ENCODE data around the gene EEF1AKMT1.
A peak's percentile ranks its signal among the peaks of the same experiment; 100 is the strongest.
"Not testable (repeated sequence)": the region's sequence is repeated elsewhere in the genome, so short reads cannot be mapped to it uniquely, and the experiment has no call there.

EEF1AKMT1 gene

DNA sequence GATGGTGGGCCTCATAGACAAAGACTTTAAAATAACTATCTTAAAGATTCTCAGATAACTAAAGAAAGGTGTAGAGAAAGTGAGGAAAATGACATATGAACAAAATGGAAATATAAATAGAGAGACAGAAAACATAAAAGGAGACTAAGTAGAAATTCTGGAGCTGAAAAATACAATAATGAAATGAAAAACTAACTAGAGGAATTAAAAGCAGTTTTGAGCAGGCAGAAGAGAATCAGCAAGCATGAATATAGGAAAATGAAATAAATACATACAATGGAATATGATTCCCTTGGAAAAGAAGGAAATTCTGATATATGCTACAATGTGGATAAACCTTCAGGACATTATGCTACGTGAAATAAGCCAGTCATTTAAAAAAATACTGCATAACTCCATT, 3.9 kb downstream of the EEF1AKMT1 start:
- no peak for TF ChIP-seq Cebpa-rat (IDR thresholded peaks at IDR 0.05)

DNA sequence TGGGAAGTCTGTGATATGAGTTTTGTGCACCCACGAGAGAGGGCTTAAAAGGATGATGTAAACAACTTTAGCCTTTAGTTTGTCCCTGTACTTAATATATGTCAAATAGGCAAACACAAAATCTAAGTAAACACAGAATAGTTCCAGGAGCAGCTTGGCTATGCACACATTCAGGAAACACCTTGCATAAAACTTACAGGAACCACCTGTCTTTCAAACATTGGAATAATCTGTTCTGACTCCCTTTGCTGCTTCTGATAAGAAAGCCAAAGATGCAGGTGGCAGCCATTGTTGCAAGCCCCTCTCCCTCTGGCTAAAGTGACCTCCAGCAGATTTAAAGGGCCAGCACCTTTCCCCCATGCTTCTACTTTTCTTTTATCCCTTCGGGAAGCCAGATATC, 4.7 kb downstream of the EEF1AKMT1 start:
- peaks cover 43 to 62% (median 56%) of the 10 kb centered on the region in 11 experiments for H3K9me3 ChIP-seq (replicated peaks in 1 of 11)
- TF ChIP-seq Cebpa-rat (IDR thresholded peaks at IDR 0.05): no peak
- H4K20me1 ChIP-seq: no peaks in the 10 kb centered on the region
- no peak overlapping the region for H3K9ac ChIP-seq
- H3K27ac ChIP-seq: no peak overlapping the region
- H3K4me2 ChIP-seq: peak overlapping the region in 3 of 11 experiments; percentile 18 to 28 (median 21); a peak in 3 of 22 replicates
- peaks cover 29 to 57% (median 45%) of the 10 kb centered on the region in 11 experiments for H3K36me3 ChIP-seq
- no peak overlapping the region for H3K4me3 ChIP-seq
- H3K4me1 ChIP-seq: peaks cover 8 to 20% (median 10%) of the 10 kb centered on the region in 10 experiments; a peak in 19 of 20 replicates
- no peaks in the 10 kb centered on the region for H3K27me3 ChIP-seq

More for the DNA sequence above, 3.9 kb downstream of the EEF1AKMT1 start:
- H3K36me3 ChIP-seq: peaks cover 29 to 57% (median 45%) of the 10 kb centered on the region in 11 experiments
- no peaks in the 10 kb centered on the region for H4K20me1 ChIP-seq
- no peak overlapping the region for H3K4me3 ChIP-seq
- no peak overlapping the region for H3K27ac ChIP-seq
- H3K9ac ChIP-seq: no peak overlapping the region
- no peaks in the 10 kb centered on the region for H3K27me3 ChIP-seq
- peaks cover 43 to 62% (median 56%) of the 10 kb centered on the region in 11 experiments for H3K9me3 ChIP-seq (replicated peaks in 1 of 11)
- H3K4me2 ChIP-seq: no peak overlapping the region; a peak in 1 of 22 replicates
- H3K4me1 ChIP-seq: peaks cover 8 to 20% (median 10%) of the 10 kb centered on the region in 10 experiments; a peak in 19 of 20 replicates

DNA sequence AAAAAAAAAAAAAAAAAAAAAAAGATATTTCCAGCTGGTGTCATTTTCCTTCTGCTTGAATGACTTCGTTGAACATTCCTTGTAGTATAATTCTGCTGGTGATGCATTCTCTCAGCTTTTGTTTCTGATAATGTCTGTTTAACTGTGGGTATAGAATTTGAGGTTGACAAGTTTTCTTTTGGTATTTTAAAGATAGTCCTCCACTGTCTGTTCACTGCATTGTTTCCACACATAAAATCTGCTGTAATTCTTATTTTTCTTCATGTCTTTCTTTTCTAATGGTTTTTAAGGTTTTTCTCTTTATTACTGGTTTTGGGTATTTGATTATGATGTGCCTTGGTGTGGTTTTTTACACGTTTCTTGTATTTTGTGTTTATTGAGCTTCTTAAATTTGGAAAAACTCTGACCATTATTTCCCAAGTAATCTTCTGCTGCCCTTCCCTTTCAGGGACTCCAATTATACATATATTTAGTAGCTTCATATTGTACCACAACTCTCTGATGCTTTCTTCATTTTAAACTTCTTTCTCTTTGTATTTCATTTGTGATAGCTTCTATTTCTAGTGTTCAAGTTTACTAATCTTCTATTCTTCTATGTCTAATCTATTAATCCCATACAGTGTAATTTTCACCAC, 6.3 kb downstream of the EEF1AKMT1 start:
- Histone ChIP-seq H3K36me3 (peaks cover 29 to 56% (median 45%) of the 10 kb centered on the region in 11 experiments), H3K27ac (no peak overlapping the region), H4K20me1 (no peaks in the 10 kb centered on the region), H3K27me3 (no peaks in the 10 kb centered on the region), H3K9me3 (replicated peaks in 1 of 11) (peaks cover 43 to 61% (median 56%) of the 10 kb centered on the region in 11 experiments), H3K4me2 (no peak overlapping the region), H3K9ac (no peak overlapping the region), H3K4me3 (no peak overlapping the region), H3K4me1 (peaks cover 2 to 10% (median 4%) of the 10 kb centered on the region in 10 experiments; a peak in 19 of 20 replicates)
- no peak for TF ChIP-seq Cebpa-rat (IDR thresholded peaks at IDR 0.05)

DNA sequence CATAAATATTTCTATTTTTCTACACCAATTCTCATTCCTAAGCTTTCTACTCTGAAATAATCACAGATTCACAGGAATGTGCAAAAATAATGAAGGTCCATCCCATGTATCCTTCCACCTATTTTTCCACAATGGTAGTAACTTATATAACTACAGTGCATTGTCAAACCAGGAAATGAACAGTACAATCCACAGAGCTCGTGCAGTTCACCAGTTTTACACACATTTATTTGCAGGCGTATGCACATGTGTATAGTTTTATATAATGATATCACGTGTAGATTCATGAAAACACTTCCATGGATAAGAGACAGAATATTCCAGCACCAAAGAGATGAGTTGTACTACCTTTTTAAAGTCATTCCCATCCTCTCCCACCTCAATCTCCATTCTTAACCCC, 12.9 kb downstream of the EEF1AKMT1 start:
- Histone ChIP-seq H3K4me2 (no peak overlapping the region), H3K36me3 (peaks cover 15 to 32% (median 18%) of the 10 kb centered on the region in 11 experiments), H4K20me1 (no peaks in the 10 kb centered on the region), H3K27me3 (no peaks in the 10 kb centered on the region), H3K4me1 (no peaks in the 10 kb centered on the region), H3K4me3 (no peak overlapping the region), H3K9me3 (replicated peaks in 1 of 11) (peaks cover 32 to 45% (median 41%) of the 10 kb centered on the region in 11 experiments), H3K27ac (no peak overlapping the region), H3K9ac (no peak overlapping the region)
- no peak for TF ChIP-seq Cebpa-rat (IDR thresholded peaks at IDR 0.05)

DNA sequence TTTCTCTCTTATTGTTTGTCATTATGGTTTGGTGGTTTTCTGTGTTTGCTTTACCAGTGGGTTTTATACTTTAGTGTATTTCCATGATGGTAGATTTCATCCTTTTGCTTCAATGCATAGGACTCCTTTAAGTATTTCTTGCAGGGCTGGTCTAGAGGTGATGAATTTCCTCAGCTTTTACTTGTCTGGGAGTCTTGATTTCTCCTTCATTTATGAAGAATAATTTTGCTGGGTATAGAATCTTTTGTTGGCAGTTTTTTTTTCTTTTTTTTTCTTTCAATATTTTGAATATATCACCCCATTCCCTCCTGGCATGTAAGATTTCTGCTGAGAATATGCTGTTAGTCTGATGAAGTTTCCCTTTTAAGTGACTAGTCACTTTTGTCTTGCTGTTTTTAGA, 19.8 kb downstream of the EEF1AKMT1 start:
- H3K4me2 ChIP-seq: no peak overlapping the region
- no peaks in the 10 kb centered on the region for H4K20me1 ChIP-seq
- H3K9me3 ChIP-seq (replicated peaks in 1 of 11): peaks cover 80 to 94% (median 90%) of the 10 kb centered on the region in 11 experiments
- H3K27ac ChIP-seq: no peak overlapping the region
- peaks cover 58 to 76% (median 67%) of the 10 kb centered on the region in 11 experiments for H3K36me3 ChIP-seq
- no peaks in the 10 kb centered on the region for H3K4me1 ChIP-seq
- H3K9ac ChIP-seq: no peak overlapping the region
- no peak for TF ChIP-seq Cebpa-rat (IDR thresholded peaks at IDR 0.05)
- H3K4me3 ChIP-seq: no peak overlapping the region; a peak in 1 of 20 replicates
- no peaks in the 10 kb centered on the region for H3K27me3 ChIP-seq

DNA sequence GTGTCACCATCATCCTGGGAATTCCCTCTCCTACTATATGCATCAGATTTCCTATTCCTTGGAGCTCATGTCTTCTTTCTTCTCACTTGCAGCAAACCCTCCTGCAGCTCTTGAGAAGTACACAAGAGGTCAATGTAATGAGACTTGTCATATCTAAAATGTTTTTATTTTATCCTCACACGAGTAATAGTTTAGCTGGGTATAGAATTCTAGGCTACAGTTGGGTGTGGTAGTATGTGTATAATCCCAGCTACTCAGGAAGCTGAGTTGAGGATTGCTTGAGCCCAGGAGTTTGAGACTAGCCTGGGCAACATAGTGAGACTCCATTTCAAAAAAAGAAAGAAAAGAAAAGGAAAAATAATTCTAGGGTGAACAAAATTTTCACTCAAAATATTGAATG, 24.4 kb downstream of the EEF1AKMT1 start:
- Histone ChIP-seq H3K4me1 (no peaks in the 10 kb centered on the region), H3K27me3 (no peaks in the 10 kb centered on the region), H4K20me1 (no peaks in the 10 kb centered on the region), H3K27ac (no peak overlapping the region), H3K9ac (no peak overlapping the region), H3K4me2 (no peak overlapping the region), H3K4me3 (no peak overlapping the region), H3K36me3 (peaks cover 33 to 64% (median 49%) of the 10 kb centered on the region in 11 experiments), H3K9me3 (replicated peaks in 1 of 11) (peaks cover 56 to 86% (median 69%) of the 10 kb centered on the region in 11 experiments)
- no peak for TF ChIP-seq Cebpa-rat (IDR thresholded peaks at IDR 0.05)

DNA sequence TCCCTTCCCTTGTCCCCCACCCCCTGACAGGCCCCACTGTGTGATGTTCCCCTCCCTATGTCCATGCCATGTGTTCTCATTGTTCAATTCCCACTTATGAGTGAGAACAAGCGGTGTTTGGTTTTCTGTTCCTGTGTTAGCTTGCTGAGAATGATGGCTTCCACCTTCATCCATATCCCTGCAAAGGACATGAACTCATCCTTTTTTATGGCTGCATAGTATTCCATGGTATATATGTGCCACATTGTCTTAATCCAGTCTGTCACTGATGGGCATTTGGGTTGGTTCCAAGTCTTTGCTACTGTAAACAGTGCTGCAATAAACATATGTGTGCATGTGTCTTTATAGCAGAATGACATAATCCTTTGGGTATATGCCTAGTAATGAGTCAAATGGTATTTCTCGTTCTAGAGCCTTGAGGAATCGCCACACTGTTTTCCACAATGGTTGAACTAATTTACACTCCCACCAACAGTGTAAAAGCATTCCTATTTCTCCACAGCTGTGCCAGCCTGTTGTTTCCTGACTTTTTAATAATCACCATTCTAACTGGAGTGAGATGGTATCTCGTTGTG, 29.8 kb downstream of the EEF1AKMT1 start:
- H3K4me3 ChIP-seq, H3K4me1 ChIP-seq, H3K27ac ChIP-seq, H3K27me3 ChIP-seq, H4K20me1 ChIP-seq, H3K4me2 ChIP-seq, H3K9ac ChIP-seq: not testable (repeated sequence)
- H3K36me3 ChIP-seq: peaks cover 16 to 47% (median 27%) of the 10 kb centered on the region in 11 experiments
- H3K9me3 ChIP-seq (replicated peaks in 1 of 11): peaks cover 35 to 64% (median 47%) of the 10 kb centered on the region in 11 experiments

DNA sequence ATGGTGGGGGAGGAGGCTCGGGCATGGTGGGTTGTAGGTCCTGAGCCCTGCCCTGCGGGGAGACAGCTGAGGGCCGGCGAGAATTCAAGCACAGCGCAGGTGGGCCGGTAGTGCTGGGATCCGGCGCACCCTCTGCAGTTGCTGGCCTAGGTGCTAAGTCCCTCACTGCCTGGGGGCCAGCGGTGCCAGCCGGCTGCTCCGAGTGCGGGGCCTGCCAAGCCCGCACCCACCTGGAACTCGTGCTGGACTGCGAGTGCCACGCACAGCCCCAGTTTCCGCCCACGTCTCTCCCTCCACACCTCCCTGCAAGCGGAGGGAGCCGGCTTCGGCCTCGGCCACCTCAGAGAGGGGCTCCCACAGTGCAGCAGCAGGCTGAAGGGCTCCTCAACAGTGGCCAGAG, 33.7 kb downstream of the EEF1AKMT1 start:
- Histone ChIP-seq H4K20me1 (no peaks in the 10 kb centered on the region), H3K4me2 (no peak overlapping the region), H3K9ac (no peak overlapping the region), H3K9me3 (replicated peaks in 1 of 11) (peaks cover 23 to 35% (median 31%) of the 10 kb centered on the region in 11 experiments), H3K36me3 (peaks cover 17 to 30% (median 26%) of the 10 kb centered on the region in 11 experiments; a peak in 19 of 22 replicates), H3K27ac (no peak overlapping the region), H3K4me1 (no peaks in the 10 kb centered on the region), H3K4me3 (no peak overlapping the region), H3K27me3 (no peaks in the 10 kb centered on the region)
- no peak for TF ChIP-seq Cebpa-rat (IDR thresholded peaks at IDR 0.05)

DNA sequence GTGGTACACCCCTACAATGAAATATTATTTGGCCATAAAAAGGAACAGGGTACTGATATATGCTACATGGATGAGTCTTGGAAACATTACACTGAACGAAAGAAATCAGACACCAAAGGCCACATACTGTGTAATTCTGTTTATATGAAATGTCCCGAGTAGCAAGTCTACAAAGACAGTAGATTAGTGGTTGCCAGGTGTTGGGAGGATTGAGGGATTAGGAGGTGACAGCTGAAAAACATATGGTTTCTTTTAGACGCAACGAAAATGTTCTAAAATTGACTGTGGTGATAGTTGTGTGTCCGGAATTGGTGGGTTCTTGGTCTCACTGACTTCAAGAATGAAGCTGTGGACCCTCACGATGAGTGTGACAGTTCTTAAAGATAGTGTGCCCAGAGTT, 35.1 kb downstream of the EEF1AKMT1 start:
- Histone ChIP-seq H3K27ac (no peak overlapping the region), H3K9me3 (replicated peaks in 1 of 11) (peaks cover 17 to 29% (median 25%) of the 10 kb centered on the region in 11 experiments), H3K27me3 (no peaks in the 10 kb centered on the region), H3K9ac (no peak overlapping the region), H3K36me3 (peaks cover 17 to 37% (median 27%) of the 10 kb centered on the region in 11 experiments; a peak in 19 of 22 replicates), H3K4me2 (no peak overlapping the region), H3K4me3 (no peak overlapping the region), H3K4me1 (no peaks in the 10 kb centered on the region), H4K20me1 (no peaks in the 10 kb centered on the region)
- no peak for TF ChIP-seq Cebpa-rat (IDR thresholded peaks at IDR 0.05)
